GM12865 (cell line): ENCODE data around the gene PLCXD3.
"Not testable (repeated sequence)": the region's sequence is repeated elsewhere in the genome, so short reads cannot be mapped to it uniquely, and the experiment has no call there.

ENCODE experiments used
- DNase-seq: peaks from one replicate; pipeline ENCODE4 v3.0.0; 2010; ENCODE audit warnings: low read depth
- H3K4me3 ChIP-seq: 2 replicates; pipeline ENCODE4 v1.5.1; 2011; ENCODE audit warnings: mild to moderate bottlenecking, low read depth, low read length, control low read depth
- CTCF ChIP-seq: IDR thresholded peaks from 2 replicates; pipeline ENCODE4 v1.5.1; 2011; ENCODE audit warnings: low read length, control low read depth, low read depth, inconsistent platforms; ENCODE audit not compliant: insufficient read depth; ENCODE audit errors: missing control alignments

PLCXD3 gene

GRCh38 chr5:41325074-41325473 lies 185.3 kb downstream of the PLCXD3 start:
- DNase-seq = no peak
- no peak for TF ChIP-seq CTCF
- no peak overlapping the region for H3K4me3 ChIP-seq

- not testable (repeated sequence) for H3K4me3 ChIP-seq, DNase-seq
Measured at GRCh38 chr5:41322826-41323225, 187.6 kb downstream of the PLCXD3 start.

GRCh38 chr5:41312478-41313060 lies 197.8 kb downstream of the PLCXD3 start:
- no peak for TF ChIP-seq CTCF
- no peak for DNase-seq
- no peak overlapping the region for H3K4me3 ChIP-seq

- no peak overlapping the region for H3K4me3 ChIP-seq
- no peak for TF ChIP-seq CTCF
- DNase-seq = no peak
Measured at GRCh38 chr5:41312066-41312465, 198.3 kb downstream of the PLCXD3 start.

GRCh38 chr5:41309275-41309674 lies 201.1 kb downstream of the PLCXD3 start:
- TF ChIP-seq CTCF = no peak
- DNase-seq = no peak
- H3K4me3 ChIP-seq = no peak overlapping the region

- TF ChIP-seq CTCF = no peak
- no peak for DNase-seq
- H3K4me3 ChIP-seq = no peak overlapping the region
Measured at GRCh38 chr5:41306005-41306404, 204.4 kb downstream of the PLCXD3 start.

GRCh38 chr5:41305056-41305455 lies 205.3 kb downstream of the PLCXD3 start:
- no peak overlapping the region for H3K4me3 ChIP-seq
- no peak for DNase-seq
- no peak for TF ChIP-seq CTCF
